GM20000 (cell line): Measurements from ENCODE around the gene SMAD4.
"Not testable (repeated sequence)": the region's sequence is repeated elsewhere in the genome, so short reads cannot be mapped to it uniquely, and the experiment has no call there.

Experiments
- DNase-seq: peaks from one replicate; pipeline ENCODE4 v3.0.0; 2012; ENCODE audit warnings: low spot score
- TF ChIP-seq, protein P1 (sequence below): IDR thresholded peaks from 2 replicates; pipeline ENCODE4 v1.5.1; 2012; ENCODE audit warnings: mild to moderate bottlenecking, control low read depth; ENCODE audit errors: extremely low read depth, missing control alignments

Gene SMAD4

DNA sequence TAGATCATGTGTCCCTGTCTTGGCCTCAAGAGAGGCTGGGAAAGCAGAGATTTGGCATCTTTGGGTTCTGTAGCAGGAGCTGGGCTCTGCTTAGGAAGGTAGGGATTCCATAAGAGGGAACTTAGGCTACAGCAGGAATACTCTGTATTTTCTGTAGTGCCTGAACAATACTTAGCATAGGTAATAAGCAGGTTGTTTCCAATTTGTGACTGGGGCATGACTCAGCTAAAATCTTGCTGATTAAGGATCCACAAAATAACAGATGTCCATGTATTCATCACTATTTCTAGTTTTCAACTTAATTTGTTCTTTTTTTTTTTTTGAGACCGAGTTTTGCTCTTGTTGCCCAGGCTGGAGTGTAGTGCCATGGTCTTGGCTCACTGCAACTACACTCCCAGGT is 68.5 kb downstream of the SMAD4 start:
- DNase-seq: no peak
- TF ChIP-seq, protein P1, sequence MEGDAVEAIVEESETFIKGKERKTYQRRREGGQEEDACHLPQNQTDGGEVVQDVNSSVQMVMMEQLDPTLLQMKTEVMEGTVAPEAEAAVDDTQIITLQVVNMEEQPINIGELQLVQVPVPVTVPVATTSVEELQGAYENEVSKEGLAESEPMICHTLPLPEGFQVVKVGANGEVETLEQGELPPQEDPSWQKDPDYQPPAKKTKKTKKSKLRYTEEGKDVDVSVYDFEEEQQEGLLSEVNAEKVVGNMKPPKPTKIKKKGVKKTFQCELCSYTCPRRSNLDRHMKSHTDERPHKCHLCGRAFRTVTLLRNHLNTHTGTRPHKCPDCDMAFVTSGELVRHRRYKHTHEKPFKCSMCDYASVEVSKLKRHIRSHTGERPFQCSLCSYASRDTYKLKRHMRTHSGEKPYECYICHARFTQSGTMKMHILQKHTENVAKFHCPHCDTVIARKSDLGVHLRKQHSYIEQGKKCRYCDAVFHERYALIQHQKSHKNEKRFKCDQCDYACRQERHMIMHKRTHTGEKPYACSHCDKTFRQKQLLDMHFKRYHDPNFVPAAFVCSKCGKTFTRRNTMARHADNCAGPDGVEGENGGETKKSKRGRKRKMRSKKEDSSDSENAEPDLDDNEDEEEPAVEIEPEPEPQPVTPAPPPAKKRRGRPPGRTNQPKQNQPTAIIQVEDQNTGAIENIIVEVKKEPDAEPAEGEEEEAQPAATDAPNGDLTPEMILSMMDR: no peak

DNA sequence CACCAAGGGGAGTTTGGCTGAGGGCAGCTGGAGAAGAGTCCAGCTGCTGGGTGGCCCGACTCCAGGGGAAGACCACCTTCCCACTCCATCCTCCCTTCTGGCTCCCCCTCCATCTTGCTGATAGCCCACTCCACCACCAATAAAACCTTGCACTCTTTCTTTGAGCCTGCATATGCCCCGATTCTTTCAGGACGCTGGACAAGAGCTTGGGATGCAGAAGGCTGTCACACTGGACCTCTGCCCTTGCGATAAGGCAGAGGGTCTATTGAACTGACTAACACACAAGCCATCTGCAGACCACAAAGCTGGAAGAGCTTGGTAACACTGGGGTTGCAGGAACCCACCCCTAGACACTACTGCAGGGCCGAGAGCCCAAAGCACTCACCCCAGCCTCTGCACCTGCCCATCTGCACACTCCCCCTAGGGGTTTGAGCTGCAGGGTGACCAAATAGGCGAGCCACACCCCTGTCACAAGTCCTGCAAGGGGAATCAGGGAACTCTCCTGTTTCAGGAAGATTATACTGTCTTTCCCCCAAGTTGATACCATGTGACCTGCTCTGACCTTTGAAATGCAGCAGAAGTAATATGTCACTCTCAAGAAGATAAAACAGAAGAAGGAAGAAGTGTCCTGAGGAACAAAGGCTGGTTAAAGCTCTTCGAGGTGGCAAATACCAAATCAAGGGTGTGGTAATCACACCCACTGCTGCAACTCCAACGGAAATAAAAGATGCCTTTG is 70.5 kb downstream of the SMAD4 start:
- no peak for DNase-seq
- TF ChIP-seq, protein P1: no peak

DNA sequence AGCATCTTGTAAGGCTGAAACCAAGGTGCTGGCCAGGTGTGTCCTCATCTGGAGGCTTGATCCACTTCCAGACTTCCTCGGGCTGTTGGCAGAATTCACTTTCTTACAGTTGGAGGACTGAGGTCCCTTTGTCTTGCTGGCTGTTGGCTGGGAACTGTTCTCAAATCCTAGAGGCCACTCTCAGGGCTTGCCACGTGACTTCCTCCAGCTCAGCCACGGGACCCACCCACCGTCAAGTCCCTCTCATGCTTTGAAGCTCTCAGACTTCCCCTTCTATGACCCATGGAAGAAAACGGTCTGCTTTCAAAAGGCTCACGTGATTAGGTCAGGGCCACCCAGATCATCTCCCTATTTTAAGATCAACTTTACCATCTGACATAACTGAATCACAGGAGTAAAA is 77.1 kb downstream of the SMAD4 start:
- no peak for DNase-seq
- TF ChIP-seq, protein P1: no peak

DNA sequence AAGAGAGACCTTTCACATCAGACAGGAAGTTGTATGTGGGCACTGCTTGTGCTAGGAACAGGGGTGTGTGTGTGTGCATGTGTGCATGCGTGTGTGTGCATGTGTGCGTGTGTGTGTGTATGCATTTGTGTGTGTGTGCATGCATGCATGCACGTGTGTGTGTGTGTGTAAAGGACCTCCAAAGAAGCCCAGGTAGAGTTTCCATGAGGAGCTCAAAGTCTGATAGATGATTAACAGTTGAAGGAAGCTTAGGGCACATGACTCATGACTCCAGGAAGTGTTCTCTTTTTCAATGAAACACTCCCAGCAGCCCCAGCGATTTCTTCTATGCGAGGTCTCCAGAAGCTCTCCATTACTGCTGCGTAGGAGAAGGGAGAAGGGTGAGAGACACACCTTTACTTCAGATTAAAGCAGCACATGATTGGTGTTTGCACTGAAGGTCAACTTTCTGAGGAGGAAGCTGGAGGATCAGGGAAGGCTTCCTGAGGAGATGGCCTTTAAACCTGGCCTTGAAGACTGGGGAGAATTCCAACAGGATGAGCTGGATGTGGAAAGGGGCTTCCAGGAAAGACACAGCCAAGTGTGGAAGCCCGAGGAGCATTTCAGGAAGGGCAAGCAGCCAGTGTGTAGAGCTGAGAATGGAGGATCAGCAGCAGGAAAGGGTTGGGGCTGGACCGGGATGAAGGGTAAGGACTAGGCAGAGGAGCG is 77.7 kb downstream of the SMAD4 start:
- DNase-seq: no peak
- TF ChIP-seq, protein P1: no peak

DNA sequence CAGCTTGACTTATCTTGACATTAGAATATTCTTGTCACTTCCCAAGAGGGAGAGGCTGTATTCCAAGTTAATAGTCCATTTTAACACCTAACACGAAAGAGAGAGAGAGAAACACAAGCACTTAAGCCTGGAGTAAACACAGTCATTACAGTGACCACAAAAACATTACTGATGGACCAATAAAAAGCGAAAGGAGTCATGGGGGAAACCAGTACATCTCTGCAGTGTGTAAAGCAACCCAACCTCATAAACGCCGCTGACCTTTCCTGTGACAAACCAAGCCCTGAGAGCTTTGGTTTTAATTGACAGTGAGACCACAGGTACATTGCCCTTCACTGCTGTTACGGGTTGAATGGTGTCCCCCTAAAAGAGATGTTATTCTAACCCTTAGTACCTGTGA is 78.3 kb downstream of the SMAD4 start:
- TF ChIP-seq, protein P1: no peak
- DNase-seq: no peak

DNA sequence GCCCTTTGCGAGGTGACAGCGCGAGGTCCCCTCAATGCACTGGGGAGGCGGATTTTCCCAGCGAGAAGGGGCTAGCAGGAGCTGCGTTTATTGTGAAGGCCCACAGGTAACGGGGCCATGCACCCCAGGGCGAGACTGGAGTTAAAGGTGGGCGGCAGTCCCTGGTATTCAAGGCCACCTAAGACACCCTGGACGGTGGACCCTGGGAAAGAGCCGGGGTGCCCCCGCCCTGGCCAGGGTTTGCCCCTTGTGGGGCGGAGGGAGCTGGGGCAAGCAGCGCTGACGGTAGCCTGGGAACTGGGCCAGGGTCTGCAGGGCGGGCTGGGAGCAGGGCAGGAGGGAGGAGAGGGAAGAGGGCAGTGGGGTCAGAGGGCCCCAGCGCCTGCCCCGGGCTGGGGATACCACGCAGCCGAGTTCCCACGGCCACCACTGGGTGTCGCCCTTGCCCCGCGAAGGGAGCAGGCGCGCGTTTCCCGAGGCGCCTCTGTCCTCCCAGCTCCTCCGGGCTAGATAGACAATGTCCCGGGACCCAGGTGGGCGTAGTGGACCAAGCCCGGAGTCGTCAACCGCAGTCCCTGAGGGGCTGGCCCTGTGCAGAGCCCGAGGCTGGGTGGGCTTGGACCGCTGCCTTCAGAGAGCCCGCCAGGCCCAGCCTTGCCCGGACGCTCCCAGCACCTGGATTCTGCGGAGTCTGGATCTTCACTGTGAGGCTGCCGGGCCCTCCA is 80.2 kb downstream of the SMAD4 start:
- DNase-seq: peak; percentile 90
- TF ChIP-seq, protein P1: peak; percentile 95

DNA sequence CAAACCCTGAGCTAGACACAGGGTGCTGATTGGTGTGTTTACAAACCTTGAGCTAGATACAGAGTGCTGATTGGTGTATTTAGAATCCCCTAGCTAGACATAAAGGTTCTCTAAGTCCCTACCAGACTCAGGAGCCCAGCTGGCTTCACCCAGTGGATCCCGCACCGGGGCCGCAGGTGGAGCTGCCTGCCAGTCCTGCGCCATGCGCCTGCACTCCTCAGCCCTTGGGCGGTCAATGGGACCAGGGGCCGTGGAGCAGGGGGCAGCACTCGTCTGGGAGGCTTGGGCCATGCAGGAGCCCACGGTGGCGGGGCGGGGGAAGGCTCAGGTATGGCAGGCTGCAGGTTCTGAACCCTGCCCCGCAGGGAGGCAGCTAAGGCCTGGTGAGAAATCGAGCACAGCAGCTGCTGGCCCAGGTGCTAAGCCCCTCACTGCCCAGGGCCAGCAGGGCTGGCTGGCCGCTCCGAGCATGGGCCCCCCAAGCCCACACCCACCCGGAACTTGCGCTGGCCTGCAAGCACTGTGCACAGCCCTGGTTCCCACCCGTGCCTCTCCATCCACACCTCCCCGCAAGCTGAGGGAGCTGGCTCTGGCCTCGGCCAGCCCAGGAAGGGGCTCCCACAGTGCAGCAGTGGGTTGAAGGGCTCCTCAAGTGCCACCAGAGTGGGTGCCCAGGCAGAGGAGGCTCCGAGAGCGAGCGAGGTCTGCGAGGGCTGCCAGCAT is 81.8 kb downstream of the SMAD4 start:
- DNase-seq: not testable (repeated sequence)

DNA sequence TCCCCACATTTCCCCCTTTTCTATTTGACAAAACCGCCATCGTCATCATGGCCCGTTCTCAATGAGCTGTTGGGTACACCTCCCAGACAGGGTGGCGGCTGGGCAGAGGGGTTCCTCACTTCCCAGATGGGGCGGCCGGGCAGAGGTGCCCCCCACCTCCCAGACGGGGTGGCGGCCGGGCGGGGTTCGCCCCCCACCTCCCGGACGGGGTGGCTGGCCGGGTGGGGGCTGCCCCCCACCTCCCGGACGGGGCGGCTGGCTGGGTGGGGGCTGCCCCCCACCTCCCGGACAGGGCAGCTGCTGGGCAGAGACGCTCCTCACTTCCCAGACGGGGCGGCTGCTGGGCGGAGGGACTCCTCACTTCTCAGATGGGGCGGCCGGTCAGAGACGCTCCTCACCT is 87.0 kb downstream of the SMAD4 start:
- DNase-seq: not testable (repeated sequence)

DNA sequence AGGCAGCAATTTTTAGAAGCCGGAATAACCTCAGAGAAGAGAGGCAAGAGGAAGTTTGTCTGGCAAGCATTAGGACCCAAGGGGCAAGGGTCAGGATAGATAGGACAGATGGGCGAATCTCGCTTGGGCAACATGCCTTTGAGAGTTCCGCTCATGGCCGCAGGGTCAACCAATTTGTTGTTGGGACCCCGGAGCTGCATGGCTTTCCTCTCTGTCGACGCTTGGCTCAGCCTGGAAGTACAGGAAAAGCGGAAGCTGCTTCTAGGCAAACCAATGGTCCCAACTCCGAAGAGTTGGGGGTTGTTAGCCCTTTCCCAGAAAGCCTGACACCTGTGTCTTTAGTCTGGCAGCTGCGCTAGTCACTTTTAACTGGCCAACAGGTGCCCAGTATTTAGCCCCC is 89.5 kb downstream of the SMAD4 start:
- not testable (repeated sequence) for DNase-seq

DNA sequence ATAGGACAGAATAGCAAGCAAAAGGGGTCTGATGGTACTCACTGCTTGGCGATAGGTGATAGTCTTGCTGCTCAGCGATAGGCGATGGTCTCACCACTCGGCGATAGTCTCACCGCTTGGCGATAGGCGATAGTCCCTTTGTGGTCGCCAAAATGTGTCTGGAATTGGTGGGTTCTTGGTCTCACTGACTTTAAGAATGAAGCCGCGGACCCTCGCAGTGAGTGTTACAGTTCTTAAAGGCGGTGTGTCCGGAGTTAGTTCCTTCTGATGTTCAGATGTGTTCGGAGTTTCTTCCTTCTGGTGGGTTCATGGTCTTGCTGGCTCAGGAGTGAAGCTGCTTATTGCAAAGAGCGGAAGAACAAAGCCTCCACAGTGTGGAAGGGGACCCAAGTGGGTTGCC is 90.0 kb downstream of the SMAD4 start:
- not testable (repeated sequence) for DNase-seq
